ENCODE results near the gene PACSIN1. TPM values are rescaled to one million over a fixed set of nuclear protein-coding genes. Genes with fewer than 3 reads are reported as not detected.
A peak's percentile ranks its signal among the peaks of the same experiment; 100 is the strongest.

Gene PACSIN1
- total RNA-seq, 1 donor from 2014 or later, result 0.41 TPM

GRCh38 chr6:34425498-34426410 is 40.1 kb upstream of the PACSIN1 start, which contains the start of gene RPS10:
RPS10 (minus strand) TSS chr6:34426069; CDS start chr6:34425221, 848 bp downstream.
- H3K9me3 ChIP-seq (ENCODE audit: low read depth), result no peaks in the 10 kb centered on the region
- H4K20me1 ChIP-seq (ENCODE audit: low read depth), result peaks cover 43% of the 10 kb centered on the region
- peak within 1 kb of the TSS; percentile 92 for H3K27ac ChIP-seq
- peaks cover 7% of the 10 kb centered on the region for H3K4me1 ChIP-seq
- H3K4me3 Mint-ChIP-seq, result peak within 1 kb of the TSS; percentile 98
- peaks cover 47% of the 10 kb centered on the region for H3F3A ChIP-seq (ENCODE audit: low read depth)
- peaks cover 23% of the 10 kb centered on the region for H3K36me3 ChIP-seq
- H3K9ac ChIP-seq, result peak within 1 kb of the TSS; percentile 100
- H3K27me3 ChIP-seq, result no peaks in the 10 kb centered on the region
- peak within 1 kb of the TSS; percentile 75 for H2AFZ ChIP-seq (replicated peaks)
- peaks cover 25% of the 10 kb centered on the region for H3K36me3 Mint-ChIP-seq
- H3K79me2 ChIP-seq (ENCODE audit: low read depth), result peaks cover 51% of the 10 kb centered on the region
- no peak for TF ChIP-seq EZH2phosphoT487 (IDR thresholded peaks at IDR 0.05)
- no peak for TF ChIP-seq CTCF (IDR thresholded peaks at IDR 0.05)
- TF ChIP-seq EZH2 (IDR thresholded peaks at IDR 0.05), result no peak
- H3K4me1 Mint-ChIP-seq, result peaks cover 21% of the 10 kb centered on the region
- peak within 1 kb of the TSS; percentile 87 for H3K4me3 ChIP-seq
- peak within 1 kb of the TSS; percentile 99 for H3K27ac Mint-ChIP-seq
- peak within 1 kb of the TSS; percentile 93 for H3K4me2 ChIP-seq
- H3K9me3 Mint-ChIP-seq, result peaks cover 3% of the 10 kb centered on the region
- DNase-seq (ENCODE audit: low spot score), result peak; percentile 95
- H3K27me3 Mint-ChIP-seq (ENCODE audit: insufficient read depth, low read depth), result peaks cover 3% of the 10 kb centered on the region

- H3K9me3 ChIP-seq (ENCODE audit: low read depth), result no peaks in the 10 kb centered on the region
- H3K27me3 ChIP-seq, result no peaks in the 10 kb centered on the region
- no peaks in the 10 kb centered on the region for H3K36me3 Mint-ChIP-seq
- no peak overlapping the region for H2AFZ ChIP-seq (replicated peaks)
- H3K27ac ChIP-seq, result no peak overlapping the region
- H3K4me3 ChIP-seq, result no peak overlapping the region
- peaks cover 3% of the 10 kb centered on the region for H3K27me3 Mint-ChIP-seq (ENCODE audit: insufficient read depth, low read depth)
- H3K4me1 Mint-ChIP-seq, result no peaks in the 10 kb centered on the region
- H3F3A ChIP-seq (ENCODE audit: low read depth), result no peaks in the 10 kb centered on the region
- no peak for DNase-seq (ENCODE audit: low spot score)
- H3K79me2 ChIP-seq (ENCODE audit: low read depth), result no peaks in the 10 kb centered on the region
- H3K9ac ChIP-seq, result no peak overlapping the region
- peaks cover 7% of the 10 kb centered on the region for H3K9me3 Mint-ChIP-seq
- H3K4me1 ChIP-seq, result no peaks in the 10 kb centered on the region
- H4K20me1 ChIP-seq (ENCODE audit: low read depth), result no peaks in the 10 kb centered on the region
- no peak overlapping the region for H3K4me3 Mint-ChIP-seq
- H3K4me2 ChIP-seq, result no peak overlapping the region
- no peaks in the 10 kb centered on the region for H3K36me3 ChIP-seq
- TF ChIP-seq EZH2 (IDR thresholded peaks at IDR 0.05), result no peak
- TF ChIP-seq EZH2phosphoT487 (IDR thresholded peaks at IDR 0.05), result no peak
- TF ChIP-seq CTCF (IDR thresholded peaks at IDR 0.05), result no peak
- H3K27ac Mint-ChIP-seq, result no peak overlapping the region
These were observed 30.0 kb upstream of the PACSIN1 start for GRCh38 chr6:34435916-34436315.

- Histone ChIP-seq H3F3A (ENCODE audit: low read depth) (no peaks in the 10 kb centered on the region), H3K4me1 (no peaks in the 10 kb centered on the region), H3K4me2 (no peak overlapping the region), H3K9ac (no peak overlapping the region), H3K36me3 (no peaks in the 10 kb centered on the region), H3K27ac (no peak overlapping the region), H4K20me1 (ENCODE audit: low read depth) (no peaks in the 10 kb centered on the region), H3K79me2 (ENCODE audit: low read depth) (no peaks in the 10 kb centered on the region), H3K9me3 (ENCODE audit: low read depth) (no peaks in the 10 kb centered on the region), H3K27me3 (no peaks in the 10 kb centered on the region), H3K4me3 (no peak overlapping the region), H2AFZ (replicated peaks) (no peak overlapping the region)
- H3K36me3 Mint-ChIP-seq, result no peaks in the 10 kb centered on the region
- no peak for TF ChIP-seq EZH2 (IDR thresholded peaks at IDR 0.05)
- TF ChIP-seq EZH2phosphoT487 (IDR thresholded peaks at IDR 0.05), result no peak
- TF ChIP-seq CTCF (IDR thresholded peaks at IDR 0.05), result no peak
- H3K4me3 Mint-ChIP-seq, result no peak overlapping the region
- no peak for DNase-seq (ENCODE audit: low spot score)
- peaks cover 2% of the 10 kb centered on the region for H3K27me3 Mint-ChIP-seq (ENCODE audit: insufficient read depth, low read depth)
- H3K4me1 Mint-ChIP-seq, result no peaks in the 10 kb centered on the region
- peaks cover 7% of the 10 kb centered on the region for H3K9me3 Mint-ChIP-seq
- no peak overlapping the region for H3K27ac Mint-ChIP-seq
These were observed 28.9 kb upstream of the PACSIN1 start for GRCh38 chr6:34436803-34437643.

Data from neural progenitor cell (in vitro differentiated cells).